ENCODE data around the gene CTNND2. TPM values are rescaled to one million over a fixed set of nuclear protein-coding genes. Genes with fewer than 3 reads are reported as not detected.

Gene CTNND2
- total and polyA plus RNA-seq, 9 of the 15 experiments (the other 6 are each of a cell fraction or from before 2014, with no cell fraction given) = 0.03 to 0.35 TPM; not detected in 7

GRCh38 chr5:11596185-11596584 lies 308.1 kb downstream of the CTNND2 start:
- H3K4me2 ChIP-seq (ENCODE audit: insufficient read depth, low read length) = no peak overlapping the region
- FAIRE-seq = no peak
- ATAC-seq = no peak
- no peaks in the 10 kb centered on the region for H3K79me2 ChIP-seq (ENCODE audit: control insufficient read depth, insufficient read depth, low read length)
- no peaks in the 10 kb centered on the region for H4K20me1 ChIP-seq (replicated peaks; ENCODE audit: control insufficient read depth, insufficient read depth, low read length)
- DNase-seq (ENCODE audit: extremely low read depth in 1 of 4, low spot score in 3 of 4) = no peak
- intact Hi-C loops (cut with micrococcal nuclease) = no loop called here
- no peak overlapping the region for H3K4me3 ChIP-seq
- in situ Hi-C loops (cut with MboI) = no loop called here
- H3K9me1 ChIP-seq (ENCODE audit: control insufficient read depth, insufficient read depth, low read length) = no peaks in the 10 kb centered on the region
- ChIA-PET POLR2A (no interaction called here), CTCF (ENCODE audit: low intra/inter-chr PET ratio) (no interaction called here)
- H2AFZ ChIP-seq (ENCODE audit: low read depth, low read length) = no peak overlapping the region
- no peaks in the 10 kb centered on the region for H3K36me3 ChIP-seq (ENCODE audit: control insufficient read depth, insufficient read depth, low read length)
- H3K9ac ChIP-seq (ENCODE audit: insufficient read depth in 1 of 2, low read depth in 2 of 2, low read length in 2 of 2) = no peak overlapping the region
- TF ChIP-seq GTF2B (IDR thresholded peaks at IDR 0.05; ENCODE audit: extremely low read depth, insufficient read length) (no peak), SAFB2 (IDR thresholded peaks at IDR 0.05; ENCODE audit: borderline replicate concordance, low read depth, low read length, severe bottlenecking) (no peak), MAFG (tag; conservative IDR thresholded peaks at IDR 0.05) (peak; percentile 31; the same call in 1 of the 2 replicates), SETDB1 (IDR thresholded peaks at IDR 0.05; ENCODE audit: low read length) (no peak), ZNF592 (IDR thresholded peaks at IDR 0.05) (no peak), ZNF551 (CRISPR knock-in tag; IDR thresholded peaks at IDR 0.05) (no peak), BCL6 (CRISPR knock-in tag; IDR thresholded peaks at IDR 0.05) (no peak), ZFP1 (CRISPR knock-in tag; IDR thresholded peaks at IDR 0.05) (no peak)
- no peaks in the 10 kb centered on the region for H3K9me3 ChIP-seq (replicated peaks; ENCODE audit: control insufficient read depth, insufficient read depth, low read depth, low read length)
- H3K27me3 ChIP-seq (ENCODE audit: control insufficient read depth in 2 of 2, insufficient read depth in 2 of 2, low read length in 2 of 2) = no peaks in the 10 kb centered on the region
- BruUV-seq (replicated peaks) = no TSS peak
- no peaks in the 10 kb centered on the region for H3K4me1 ChIP-seq (replicated peaks in 1 of 2; ENCODE audit: control insufficient read depth in 2 of 2, insufficient read depth in 2 of 2, low read length in 2 of 2)
- 0% methylated on average over 1 of the region's 1 CpG for WGBS (ENCODE audit: insufficient coverage, low coverage, missing lambda C conversion rate)
- no peak overlapping the region for H3K27ac ChIP-seq (ENCODE audit: extremely low read depth, low read depth, low read length)

Data from K562 (cell line).